ENCODE results near the gene MLLT6.

DNA sequence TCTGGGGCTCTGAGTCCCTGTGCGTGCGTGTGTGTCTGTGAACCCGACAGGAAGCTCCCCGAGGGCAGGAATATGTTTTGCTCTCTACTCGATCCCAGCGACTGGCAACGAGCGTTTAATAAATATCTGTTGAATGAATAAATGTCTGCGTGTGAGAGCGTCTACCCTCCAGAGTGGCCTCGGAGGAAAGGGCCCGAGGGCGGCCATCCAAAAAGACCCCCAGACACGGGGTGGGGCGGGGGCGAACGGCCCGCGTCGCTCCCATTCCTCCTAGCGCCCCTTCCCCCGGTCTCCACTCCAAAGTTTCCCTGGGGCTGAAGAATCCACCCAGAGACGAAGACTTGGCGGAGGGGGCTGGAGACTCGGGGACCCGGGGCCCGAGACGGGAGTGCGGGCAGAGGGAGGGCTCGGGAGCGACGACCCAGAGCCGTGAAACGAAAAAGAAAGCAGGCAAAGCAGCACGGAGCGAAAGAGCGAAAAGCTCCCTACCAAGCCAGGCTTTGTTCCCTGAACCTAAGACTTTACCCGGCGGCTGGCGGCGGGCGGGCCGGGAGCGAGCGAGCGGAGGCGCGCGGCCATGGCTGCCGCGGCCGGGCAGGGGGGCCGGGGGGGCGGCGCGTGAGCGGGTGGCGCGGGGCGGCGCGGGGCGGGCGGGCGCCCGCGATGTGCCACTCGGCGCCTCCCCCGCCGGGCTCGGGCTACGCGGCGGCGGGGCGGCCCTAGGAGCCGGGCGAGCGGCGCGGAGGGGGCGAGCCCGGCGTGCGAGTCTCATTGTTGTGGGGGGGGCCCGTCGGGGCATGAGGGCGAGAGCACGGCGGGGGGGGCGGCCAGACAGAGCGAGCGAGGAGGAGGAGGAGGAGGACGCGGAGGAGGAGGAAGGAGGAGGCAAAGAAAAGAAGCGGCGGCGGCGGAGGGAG lies at the start of gene MLLT6:
- no peak for TF ChIP-seq ARID4B (CRISPR knock-in tag; IDR thresholded peaks at IDR 0.05; ENCODE audit: borderline replicate concordance)
- TF ChIP-seq CTCF (IDR thresholded peaks at IDR 0.05), result no peak
- TF ChIP-seq IRF1 (CRISPR knock-in tag; IDR thresholded peaks at IDR 0.05), result no peak
- no peak for TF ChIP-seq ZNF263 (CRISPR knock-in tag; IDR thresholded peaks at IDR 0.05; ENCODE audit: low read depth)
- no peak for TF ChIP-seq TEAD4 (CRISPR knock-in tag; IDR thresholded peaks at IDR 0.05)
- no peak for TF ChIP-seq NR3C1 (CRISPR knock-in tag; conservative IDR thresholded peaks at IDR 0.05; ENCODE audit: low read depth)
- TF ChIP-seq FOXP4 (CRISPR knock-in tag; IDR thresholded peaks at IDR 0.05), result no peak
- no peak for TF ChIP-seq ESRRA (CRISPR knock-in tag; IDR thresholded peaks at IDR 0.05; ENCODE audit: borderline replicate concordance)
- no peak for TF ChIP-seq CREB1 (CRISPR knock-in tag; IDR thresholded peaks at IDR 0.05)
- no peak for TF ChIP-seq ZNF232 (CRISPR knock-in tag; IDR thresholded peaks at IDR 0.05)
- TF ChIP-seq, protein P1, sequence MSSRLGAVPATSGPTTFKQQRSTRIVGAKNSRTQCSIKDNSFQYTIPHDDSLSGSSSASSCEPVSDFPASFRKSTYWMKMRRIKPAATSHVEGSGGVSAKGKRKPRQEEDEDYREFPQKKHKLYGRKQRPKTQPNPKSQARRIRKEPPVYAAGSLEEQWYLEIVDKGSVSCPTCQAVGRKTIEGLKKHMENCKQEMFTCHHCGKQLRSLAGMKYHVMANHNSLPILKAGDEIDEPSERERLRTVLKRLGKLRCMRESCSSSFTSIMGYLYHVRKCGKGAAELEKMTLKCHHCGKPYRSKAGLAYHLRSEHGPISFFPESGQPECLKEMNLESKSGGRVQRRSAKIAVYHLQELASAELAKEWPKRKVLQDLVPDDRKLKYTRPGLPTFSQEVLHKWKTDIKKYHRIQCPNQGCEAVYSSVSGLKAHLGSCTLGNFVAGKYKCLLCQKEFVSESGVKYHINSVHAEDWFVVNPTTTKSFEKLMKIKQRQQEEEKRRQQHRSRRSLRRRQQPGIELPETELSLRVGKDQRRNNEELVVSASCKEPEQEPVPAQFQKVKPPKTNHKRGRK (CRISPR knock-in tag; IDR thresholded peaks at IDR 0.05; ENCODE audit: borderline replicate concordance), result no peak
- no peak for TF ChIP-seq CBFB (CRISPR knock-in tag; IDR thresholded peaks at IDR 0.05; ENCODE audit: low read depth)
- TF ChIP-seq ZNF416 (CRISPR knock-in tag; IDR thresholded peaks at IDR 0.05), result no peak
